Epithelial cell of proximal tubule (primary cell): Measurements from ENCODE around the gene FOXD2. TPM values are rescaled to one million over a fixed set of nuclear protein-coding genes. Genes with fewer than 3 reads are reported as not detected.

Experiments
- DNase-seq: peaks from one replicate; pipeline ENCODE4 v3.0.0-alpha.2; 2011; ENCODE audit warnings: low read depth
- H3K4me3 ChIP-seq: 2 replicates; pipeline ENCODE4 v1.5.1; 2011; ENCODE audit warnings: low read depth, mild to moderate bottlenecking, low read length
- CTCF ChIP-seq: conservative IDR thresholded peaks from 2 replicates; pipeline ENCODE4 v1.5.1; 2012; ENCODE audit warnings: low read depth, mild to moderate bottlenecking, low read length
- total RNA-seq: library from RNA; depleted of rRNA; stranded (reverse); fragments of >200 nt; gene quantifications from 2 replicates; pipeline ENCODE4 v1.2.3, GENCODE V29; 2015

Gene FOXD2
- total RNA-seq, 1 donor from 2014 or later = not detected

- TF ChIP-seq CTCF = no peak
- no peak for DNase-seq
- peak overlapping the region; percentile 80 for H3K4me3 ChIP-seq
Observed at GRCh38 chr1:47435506-47436303, 2.1 kb upstream of the FOXD2 start.

DNA sequence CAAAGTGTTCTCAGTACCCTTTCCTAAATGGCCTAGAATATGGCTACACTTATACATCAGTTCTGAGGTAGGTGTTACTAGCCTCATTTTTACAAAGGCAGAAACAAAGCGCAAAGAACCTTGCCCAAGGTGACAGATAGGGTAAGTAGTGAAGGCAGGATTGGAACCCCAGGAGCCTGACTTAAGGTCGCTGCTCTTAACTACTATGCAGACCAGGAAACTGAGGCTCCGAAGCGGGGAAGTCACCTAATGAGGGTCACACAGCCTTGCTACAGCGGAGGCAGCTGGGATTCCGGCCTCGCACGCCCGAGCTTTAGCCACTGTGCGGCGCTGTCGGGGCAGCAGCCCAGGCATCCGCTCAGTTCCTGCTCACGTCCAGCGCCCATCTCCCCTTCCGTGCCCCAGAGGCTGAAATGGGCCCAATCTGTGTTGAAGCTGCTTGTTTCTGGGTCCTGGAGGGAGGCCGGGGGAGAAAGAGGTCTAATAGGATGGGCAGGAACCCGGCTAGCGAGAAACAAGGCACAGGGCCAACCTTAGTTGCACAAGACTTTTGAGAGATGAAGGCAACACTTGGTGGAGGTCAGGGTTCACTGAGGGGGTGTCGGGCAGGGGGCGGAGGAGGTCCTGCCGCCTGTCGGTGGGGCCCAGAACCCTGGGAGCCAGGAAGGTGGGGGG is 1.4 kb upstream of the FOXD2 start:
- peak; percentile 98 for TF ChIP-seq CTCF
- DNase-seq = no peak
- peak overlapping the region; percentile 80 for H3K4me3 ChIP-seq

DNA sequence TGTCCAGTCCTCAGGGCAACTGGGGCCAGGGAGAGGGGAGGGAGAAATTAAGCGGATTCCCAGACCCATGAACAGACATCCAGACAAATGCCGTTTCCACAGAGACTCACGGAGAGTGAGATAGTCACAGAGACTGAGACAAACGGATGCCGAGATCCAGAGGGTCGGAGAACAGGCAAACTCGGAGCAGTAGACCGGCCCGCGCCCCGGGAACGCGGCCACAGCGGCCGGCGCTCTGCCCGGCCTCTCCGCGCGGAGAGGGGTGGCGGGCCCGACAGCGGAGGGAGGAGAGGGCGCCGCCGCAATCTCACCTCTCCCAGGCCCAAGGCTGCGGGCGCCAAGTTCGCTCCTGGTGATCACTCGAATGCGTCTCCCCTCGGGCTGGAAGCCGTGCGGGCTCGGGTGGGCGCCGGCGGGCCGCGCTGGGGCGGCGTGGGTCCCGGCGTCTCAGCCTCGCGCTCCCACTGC is 831 bp upstream of the FOXD2 start:
- H3K4me3 ChIP-seq = peak overlapping the region; percentile 80
- TF ChIP-seq CTCF = no peak
- DNase-seq = no peak

GRCh38 chr1:47438165-47439016 is 547 bp downstream of the FOXD2 start:
- no peak for DNase-seq
- no peak for TF ChIP-seq CTCF
- H3K4me3 ChIP-seq = peak overlapping the region; percentile 80

DNA sequence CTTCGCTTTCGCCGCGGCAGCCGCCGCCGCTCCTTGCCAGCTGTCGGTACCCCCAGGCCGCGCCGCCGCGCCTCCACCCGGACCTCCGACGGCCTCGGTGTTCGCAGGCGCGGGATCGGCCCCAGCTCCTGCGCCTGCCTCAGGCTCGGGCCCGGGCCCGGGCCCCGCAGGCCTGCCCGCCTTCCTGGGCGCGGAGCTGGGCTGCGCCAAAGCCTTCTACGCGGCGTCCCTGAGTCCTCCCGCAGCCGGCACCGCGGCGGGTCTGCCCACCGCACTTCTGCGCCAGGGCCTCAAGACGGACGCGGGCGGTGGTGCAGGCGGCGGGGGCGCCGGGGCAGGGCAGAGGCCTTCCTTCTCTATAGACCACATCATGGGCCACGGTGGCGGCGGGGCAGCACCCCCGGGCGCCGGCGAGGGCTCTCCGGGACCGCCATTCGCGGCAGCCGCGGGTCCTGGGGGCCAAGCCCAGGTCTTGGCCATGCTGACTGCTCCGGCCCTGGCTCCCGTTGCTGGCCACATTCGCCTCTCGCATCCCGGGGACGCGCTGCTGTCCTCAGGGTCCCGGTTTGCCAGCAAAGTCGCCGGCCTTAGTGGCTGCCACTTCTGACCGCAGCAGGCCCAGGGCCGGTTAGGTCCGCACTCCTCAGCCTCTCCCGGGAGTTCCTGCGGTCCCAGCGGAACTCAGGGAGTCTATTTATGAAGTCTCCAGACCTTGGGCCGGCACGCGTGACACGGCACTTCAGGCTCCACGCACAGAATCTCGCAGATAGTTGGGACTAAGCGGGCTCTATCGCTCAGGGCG is 1.4 kb downstream of the FOXD2 start:
- DNase-seq = no peak
- no peak overlapping the region for H3K4me3 ChIP-seq
- TF ChIP-seq CTCF = no peak
